Ectodermal cell (in vitro differentiated cells): ENCODE measurements around the gene SF3A2.

Experiments
- H3K27ac ChIP-seq: 2 replicates; pipeline ENCODE4 v1.7.0; 2013; ENCODE audit warnings: mild to moderate bottlenecking, low read depth, low read length; ENCODE audit not compliant: insufficient read depth, poor library complexity, severe bottlenecking
- H3K27me3 ChIP-seq: 2 replicates; pipeline ENCODE4 v1.7.0; 2013; ENCODE audit warnings: mild to moderate bottlenecking, low read length; ENCODE audit not compliant: insufficient read depth, control insufficient read depth, poor library complexity, severe bottlenecking
- H3K36me3 ChIP-seq: one replicate; pipeline ENCODE4 v1.7.0; 2013; ENCODE audit warnings: low read length; ENCODE audit not compliant: control insufficient read depth, insufficient read depth
- H3K4me1 ChIP-seq: one replicate; pipeline ENCODE4 v1.7.0; 2013; ENCODE audit warnings: low read length; ENCODE audit not compliant: control insufficient read depth, insufficient read depth
- H3K4me3 ChIP-seq: 2 replicates; pipeline ENCODE4 v1.7.0; 2013; ENCODE audit warnings: low read depth, low read length, control low read depth; ENCODE audit not compliant: insufficient read depth
- H3K9me3 ChIP-seq: 2 replicates; pipeline ENCODE4 v1.7.0; 2013; ENCODE audit warnings: mild to moderate bottlenecking, low read length, moderate library complexity; ENCODE audit not compliant: control insufficient read depth
- WGBS, 2 experiments: methylation state at CpG; one replicate each; pipeline ENCODE4 v1.1.7; 2013; ENCODE audit warnings: missing lambda C conversion rate in 2 of 2; 5-methylcytosine and 5-hydroxymethylcytosine counted together

SF3A2 gene

DNA sequence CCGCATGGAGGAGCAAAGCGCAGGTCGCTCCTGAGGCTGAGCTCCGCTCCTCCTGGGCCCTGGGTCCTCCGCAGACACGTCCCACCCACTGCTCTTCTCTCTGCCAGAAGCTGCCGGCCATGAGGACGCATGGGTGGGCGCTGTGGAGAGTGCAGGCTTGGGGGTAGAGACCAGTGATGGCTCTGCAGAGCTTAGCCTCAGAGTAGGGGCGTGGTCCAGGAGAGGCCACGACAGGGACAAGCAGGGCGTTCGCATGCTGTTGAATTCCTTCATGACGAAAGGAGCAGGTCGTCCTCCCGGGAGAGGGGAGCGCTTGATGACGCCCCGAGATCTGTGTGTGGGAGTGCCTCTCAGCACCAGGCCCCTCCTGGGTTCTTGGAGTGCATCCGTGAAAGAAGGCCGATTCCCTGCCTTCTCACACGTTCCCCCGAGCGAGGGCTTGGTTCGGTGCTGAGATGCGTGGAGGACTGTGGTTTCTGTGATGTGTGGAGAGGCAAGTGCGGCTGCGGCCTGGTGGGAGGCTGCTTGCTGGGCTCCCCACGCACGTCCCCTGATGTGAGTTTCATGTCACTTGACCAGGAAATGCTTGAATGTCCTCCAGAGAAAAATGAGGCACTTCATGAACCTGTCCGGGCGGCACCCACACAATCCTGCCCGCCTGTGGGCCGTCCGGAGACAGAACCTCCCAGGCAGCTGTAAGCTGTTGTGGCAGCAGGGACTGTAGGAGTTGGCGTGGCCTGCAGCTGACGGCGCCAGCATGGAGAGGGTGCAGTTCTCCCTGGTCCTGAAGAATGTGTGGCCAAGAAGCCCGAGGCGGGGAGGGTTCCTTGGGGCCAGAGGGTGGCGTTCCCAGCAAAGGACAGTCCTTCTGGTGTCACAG, 4.5 kb downstream of the SF3A2 start:
- 92% methylated on average over 41 of the region's 41 CpGs for WGBS, 2 experiments
- Histone ChIP-seq H3K4me1 (peaks cover 29% of the 10 kb centered on the region), H3K27me3 (no peaks in the 10 kb centered on the region), H3K4me3 (no peak overlapping the region), H3K36me3 (peaks cover 29% of the 10 kb centered on the region), H3K9me3 (no peaks in the 10 kb centered on the region), H3K27ac (no peak overlapping the region)

DNA sequence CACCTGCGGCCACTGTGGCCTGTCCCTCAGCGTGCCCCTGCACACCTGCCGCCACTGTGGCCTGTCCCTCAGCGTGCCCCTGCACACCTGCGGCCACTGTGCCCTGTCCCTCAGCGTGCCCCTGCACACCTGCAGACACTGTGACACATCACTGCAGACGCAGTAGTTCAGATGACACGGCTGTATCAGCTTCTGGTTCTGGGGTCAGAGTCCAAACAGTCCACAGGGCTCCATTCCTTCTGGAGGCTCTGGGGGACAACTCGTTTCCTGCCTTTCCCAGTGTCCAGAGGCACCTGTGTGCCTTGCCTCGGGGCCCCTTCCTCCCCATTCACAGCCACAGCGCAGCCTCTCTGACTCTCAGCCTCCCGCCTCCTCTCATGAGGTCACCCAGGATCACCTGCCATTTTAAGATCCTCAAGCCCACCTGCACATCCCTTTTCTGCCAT, 5.5 kb downstream of the SF3A2 start:
- WGBS, 2 experiments: 94% methylated on average over 12 of the region's 12 CpGs
- peaks cover 39% of the 10 kb centered on the region for H3K36me3 ChIP-seq
- no peaks in the 10 kb centered on the region for H3K9me3 ChIP-seq
- H3K27me3 ChIP-seq: no peaks in the 10 kb centered on the region
- H3K27ac ChIP-seq: no peak overlapping the region
- H3K4me3 ChIP-seq: no peak overlapping the region
- H3K4me1 ChIP-seq: peaks cover 29% of the 10 kb centered on the region

GRCh38 chr19:2242816-2243215, 6.2 kb downstream of the SF3A2 start:
- Histone ChIP-seq H3K9me3 (no peaks in the 10 kb centered on the region), H3K27me3 (no peaks in the 10 kb centered on the region), H3K4me3 (no peak overlapping the region), H3K4me1 (peaks cover 29% of the 10 kb centered on the region), H3K27ac (no peak overlapping the region), H3K36me3 (peaks cover 41% of the 10 kb centered on the region)
- 92 to 96% methylated on average over 8 of the region's 8 CpGs for WGBS, 2 experiments

GRCh38 chr19:2243274-2244124, 6.9 kb downstream of the SF3A2 start:
- Histone ChIP-seq H3K27me3 (no peaks in the 10 kb centered on the region), H3K9me3 (no peaks in the 10 kb centered on the region), H3K4me3 (no peak overlapping the region), H3K4me1 (peaks cover 24% of the 10 kb centered on the region), H3K27ac (no peak overlapping the region), H3K36me3 (peaks cover 41% of the 10 kb centered on the region)
- WGBS, 2 experiments: 93 to 94% methylated on average over 32 of the region's 32 CpGs

GRCh38 chr19:2244125-2244411, 7.4 kb downstream of the SF3A2 start:
- peaks cover 20% of the 10 kb centered on the region for H3K4me1 ChIP-seq
- no peaks in the 10 kb centered on the region for H3K9me3 ChIP-seq
- H3K27ac ChIP-seq: no peak overlapping the region
- peaks cover 41% of the 10 kb centered on the region for H3K36me3 ChIP-seq
- 92 to 93% methylated on average over 12 of the region's 12 CpGs for WGBS, 2 experiments
- no peak overlapping the region for H3K4me3 ChIP-seq
- H3K27me3 ChIP-seq: no peaks in the 10 kb centered on the region

DNA sequence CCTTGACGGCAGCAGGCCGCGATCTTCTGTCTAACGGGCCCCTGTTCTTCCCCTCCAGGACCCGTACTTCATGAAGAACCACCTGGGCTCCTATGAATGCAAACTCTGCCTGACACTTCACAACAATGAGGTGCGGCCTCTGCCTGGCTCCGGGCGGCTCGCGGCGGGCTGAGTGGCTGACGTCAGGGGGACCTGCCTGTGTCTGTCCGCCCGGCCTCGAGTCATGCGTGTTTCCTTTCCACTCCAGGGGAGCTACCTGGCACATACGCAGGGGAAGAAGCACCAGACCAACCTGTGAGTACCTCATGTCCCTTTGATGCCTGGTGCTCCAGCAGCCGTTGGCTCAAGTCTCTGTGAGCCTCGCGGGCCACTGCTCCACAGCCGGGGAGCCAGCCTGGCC, 7.9 kb downstream of the SF3A2 start:
- Histone ChIP-seq H3K27ac (no peak overlapping the region), H3K27me3 (no peaks in the 10 kb centered on the region), H3K4me1 (peaks cover 17% of the 10 kb centered on the region), H3K36me3 (peaks cover 41% of the 10 kb centered on the region), H3K9me3 (no peaks in the 10 kb centered on the region), H3K4me3 (no peak overlapping the region)
- 94 to 96% methylated on average over 21 of the region's 21 CpGs for WGBS, 2 experiments

DNA sequence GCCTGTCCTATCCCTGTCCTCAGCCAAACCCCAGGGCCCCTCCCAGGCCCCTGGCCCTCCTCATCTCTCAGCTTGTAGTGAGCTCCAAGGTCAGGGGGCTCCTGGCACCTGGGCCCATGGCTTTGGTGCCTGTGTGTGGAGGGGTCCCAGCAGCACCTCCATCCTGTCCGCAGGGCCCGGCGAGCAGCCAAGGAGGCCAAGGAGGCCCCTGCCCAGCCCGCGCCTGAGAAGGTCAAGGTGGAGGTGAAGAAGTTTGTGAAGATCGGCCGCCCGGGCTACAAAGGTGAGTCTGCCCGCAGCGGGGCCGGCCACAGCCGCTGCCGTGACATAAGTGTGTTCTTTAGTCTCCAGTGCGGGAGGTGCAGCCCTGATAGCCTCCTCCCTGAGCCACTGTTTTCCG, 8.6 kb downstream of the SF3A2 start:
- Histone ChIP-seq H3K4me3 (no peak overlapping the region), H3K36me3 (peaks cover 41% of the 10 kb centered on the region), H3K27ac (no peak overlapping the region), H3K27me3 (peaks cover 8% of the 10 kb centered on the region), H3K9me3 (no peaks in the 10 kb centered on the region), H3K4me1 (peaks cover 13% of the 10 kb centered on the region)
- 96% methylated on average over 15 of the region's 15 CpGs for WGBS, 2 experiments

DNA sequence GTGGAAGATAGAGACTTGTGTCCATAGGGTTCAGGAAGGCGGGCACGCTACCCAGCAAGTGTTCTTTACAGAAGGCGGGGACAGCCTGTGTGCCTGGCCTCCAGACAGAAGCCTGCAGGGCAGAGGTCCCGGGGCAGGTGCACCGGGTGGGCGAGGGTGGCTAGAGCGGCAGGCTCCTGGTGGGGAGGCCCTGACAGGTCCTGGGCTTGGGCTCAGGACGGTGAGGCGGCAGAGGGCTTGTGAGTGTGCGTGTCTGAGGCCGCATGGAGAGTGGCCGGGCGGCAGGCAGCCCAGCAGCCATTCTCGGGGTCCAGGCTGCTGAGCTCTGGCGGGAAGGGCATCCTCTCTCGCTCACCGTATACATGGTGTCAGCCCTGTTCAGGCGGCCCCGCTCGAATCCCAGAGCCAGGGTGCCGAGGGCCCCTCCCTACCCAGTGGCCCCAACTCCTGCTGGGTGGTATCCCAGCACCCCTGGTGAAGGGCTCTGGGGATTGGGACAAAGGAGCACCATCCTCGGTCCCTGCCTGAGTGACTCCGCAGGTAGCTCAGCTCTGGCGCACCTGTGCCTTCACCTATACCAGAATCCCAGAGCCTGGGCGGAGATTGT, 9.5 kb downstream of the SF3A2 start:
- peaks cover 16% of the 10 kb centered on the region for H3K27me3 ChIP-seq
- H3K4me1 ChIP-seq: peaks cover 5% of the 10 kb centered on the region
- 93 to 95% methylated on average over 25 of the region's 25 CpGs for WGBS, 2 experiments
- H3K9me3 ChIP-seq: no peaks in the 10 kb centered on the region
- peaks cover 41% of the 10 kb centered on the region for H3K36me3 ChIP-seq
- H3K27ac ChIP-seq: no peak overlapping the region
- H3K4me3 ChIP-seq: no peak overlapping the region

DNA sequence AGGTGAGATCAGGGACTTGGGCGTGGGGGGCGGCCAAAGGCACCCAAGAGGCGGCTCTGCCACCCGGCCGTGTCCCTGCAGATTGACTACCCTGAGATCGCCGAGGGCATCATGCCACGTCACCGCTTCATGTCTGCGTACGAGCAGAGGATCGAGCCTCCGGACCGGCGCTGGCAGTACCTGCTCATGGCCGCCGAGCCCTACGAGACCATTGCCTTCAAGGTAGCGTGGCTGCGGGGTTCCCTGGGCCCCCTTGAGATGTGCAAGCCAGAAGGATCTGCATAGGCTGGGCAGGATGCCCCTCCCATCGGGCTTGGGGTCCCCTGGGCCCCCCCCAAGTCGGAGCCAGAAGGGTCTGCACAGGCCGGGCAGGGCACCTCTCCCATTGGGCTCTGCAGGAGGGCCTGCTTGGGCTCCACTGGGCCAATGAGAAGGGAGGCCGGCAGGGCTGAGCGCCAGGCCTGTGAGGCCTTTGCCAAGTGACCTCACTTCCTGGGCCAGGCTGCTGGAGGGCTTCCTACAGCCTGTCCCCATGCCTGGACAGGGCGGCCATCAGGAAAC, 10.3 kb downstream of the SF3A2 start:
- Histone ChIP-seq H3K36me3 (peaks cover 41% of the 10 kb centered on the region), H3K27me3 (peaks cover 24% of the 10 kb centered on the region), H3K9me3 (no peaks in the 10 kb centered on the region), H3K4me3 (no peak overlapping the region), H3K4me1 (no peaks in the 10 kb centered on the region), H3K27ac (no peak overlapping the region)
- WGBS, 2 experiments: 94% methylated on average over 26 of the region's 26 CpGs
